Fibroblast of pulmonary artery (primary cell): ENCODE results near the gene RASGRP3.
A peak's percentile ranks its signal among the peaks of the same experiment; 100 is the strongest.
"Not testable (repeated sequence)": the region's sequence is repeated elsewhere in the genome, so short reads cannot be mapped to it uniquely, and the experiment has no call there.

Source experiments
- DNase-seq: peaks from one replicate; pipeline ENCODE4 v3.0.0-alpha.2; 2010; ENCODE audit warnings: low read depth
- H3K4me3 ChIP-seq: replicated peaks from 2 replicates; pipeline ENCODE4 v1.5.1; 2011; ENCODE audit warnings: low read depth, mild to moderate bottlenecking, control low read depth, low read length, moderate library complexity
- TF ChIP-seq, protein P1 (sequence below): IDR thresholded peaks from 2 replicates; pipeline ENCODE4 v1.5.1; 2011; ENCODE audit warnings: mild to moderate bottlenecking, control low read depth, low read length, inconsistent platforms; ENCODE audit errors: missing control alignments

Gene RASGRP3

DNA sequence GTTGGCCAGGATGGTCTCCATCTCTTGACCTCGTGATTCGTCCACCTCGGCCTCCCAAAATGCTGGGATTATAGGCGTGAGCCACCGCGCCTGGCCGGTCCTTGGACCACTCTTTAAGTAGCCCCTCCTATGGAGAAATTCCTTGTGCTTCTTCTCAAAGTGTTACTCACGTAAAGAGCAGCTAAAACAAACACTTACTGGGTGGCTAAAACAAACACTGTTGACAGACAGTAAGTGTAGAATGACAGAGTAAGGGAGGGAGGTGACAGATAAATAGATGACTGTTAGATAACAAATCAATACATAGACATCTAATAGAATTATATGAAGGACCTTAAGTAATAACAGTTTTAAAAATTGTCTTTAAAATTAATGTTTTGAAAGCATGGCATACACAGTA lies 40.9 kb upstream of the RASGRP3 start:
- H3K4me3 ChIP-seq = no peak overlapping the region
- DNase-seq = no peak
- TF ChIP-seq, protein P1, sequence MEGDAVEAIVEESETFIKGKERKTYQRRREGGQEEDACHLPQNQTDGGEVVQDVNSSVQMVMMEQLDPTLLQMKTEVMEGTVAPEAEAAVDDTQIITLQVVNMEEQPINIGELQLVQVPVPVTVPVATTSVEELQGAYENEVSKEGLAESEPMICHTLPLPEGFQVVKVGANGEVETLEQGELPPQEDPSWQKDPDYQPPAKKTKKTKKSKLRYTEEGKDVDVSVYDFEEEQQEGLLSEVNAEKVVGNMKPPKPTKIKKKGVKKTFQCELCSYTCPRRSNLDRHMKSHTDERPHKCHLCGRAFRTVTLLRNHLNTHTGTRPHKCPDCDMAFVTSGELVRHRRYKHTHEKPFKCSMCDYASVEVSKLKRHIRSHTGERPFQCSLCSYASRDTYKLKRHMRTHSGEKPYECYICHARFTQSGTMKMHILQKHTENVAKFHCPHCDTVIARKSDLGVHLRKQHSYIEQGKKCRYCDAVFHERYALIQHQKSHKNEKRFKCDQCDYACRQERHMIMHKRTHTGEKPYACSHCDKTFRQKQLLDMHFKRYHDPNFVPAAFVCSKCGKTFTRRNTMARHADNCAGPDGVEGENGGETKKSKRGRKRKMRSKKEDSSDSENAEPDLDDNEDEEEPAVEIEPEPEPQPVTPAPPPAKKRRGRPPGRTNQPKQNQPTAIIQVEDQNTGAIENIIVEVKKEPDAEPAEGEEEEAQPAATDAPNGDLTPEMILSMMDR = no peak

DNA sequence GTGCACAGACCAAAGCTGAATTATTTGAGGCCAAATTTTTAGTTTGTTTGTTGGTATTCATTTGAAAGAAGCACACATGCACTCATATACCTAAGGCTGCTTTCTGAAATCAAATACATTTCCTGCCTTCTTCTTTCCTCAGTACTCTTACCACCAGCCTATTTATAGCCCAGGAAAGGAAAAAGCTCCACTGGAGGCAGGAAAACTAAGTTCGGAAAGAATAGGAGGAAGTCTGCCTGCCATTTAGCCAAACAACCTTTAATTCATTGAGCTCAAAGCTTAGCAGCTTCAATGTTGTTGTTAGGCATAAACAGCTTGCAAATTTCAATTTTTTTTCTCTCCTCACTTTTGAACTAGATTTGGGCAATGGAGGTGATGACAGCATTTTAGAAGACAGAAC lies 40.4 kb upstream of the RASGRP3 start:
- peak; percentile 53 for DNase-seq
- TF ChIP-seq, protein P1 = no peak
- H3K4me3 ChIP-seq = no peak overlapping the region

DNA sequence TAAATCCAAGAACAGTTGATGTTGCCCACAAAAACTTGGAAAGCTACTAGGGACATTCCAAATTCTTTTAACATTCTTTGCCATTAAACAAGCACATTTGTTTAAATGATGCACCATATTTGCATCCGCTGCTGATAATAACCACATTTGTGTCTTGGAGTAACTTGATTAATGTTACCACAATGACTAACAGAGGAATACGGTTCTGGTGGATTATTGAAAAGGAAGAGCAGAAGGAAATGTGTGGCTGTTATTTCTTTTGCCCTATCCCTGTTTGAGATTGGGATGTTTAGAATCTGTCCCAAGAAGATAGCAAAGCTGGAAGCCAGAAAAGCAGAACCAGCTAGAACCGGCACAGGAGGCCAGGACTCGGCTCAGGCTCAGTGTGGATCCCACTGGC lies 39.2 kb upstream of the RASGRP3 start:
- peak; percentile 88 for DNase-seq
- no peak overlapping the region for H3K4me3 ChIP-seq
- TF ChIP-seq, protein P1 = no peak

DNA sequence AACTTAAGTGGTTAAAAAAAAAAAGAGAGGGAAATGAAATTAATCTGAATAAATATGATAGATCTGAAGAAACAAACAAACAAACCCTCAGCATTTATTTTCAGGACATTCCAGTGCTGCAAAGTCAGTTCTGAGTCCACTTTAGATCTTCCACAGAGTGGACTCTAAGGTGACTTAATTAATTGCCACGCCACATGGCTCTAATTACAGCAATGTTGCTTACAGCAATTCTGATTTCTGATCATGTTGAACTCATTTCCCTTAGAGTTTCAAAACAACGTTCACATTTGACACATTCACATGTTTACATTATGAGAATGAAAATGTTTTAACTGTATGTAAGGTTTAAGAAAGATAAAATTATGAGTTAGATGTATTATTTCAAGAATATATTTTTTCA lies 38.6 kb upstream of the RASGRP3 start:
- TF ChIP-seq, protein P1 = no peak
- H3K4me3 ChIP-seq = no peak overlapping the region
- no peak for DNase-seq

DNA sequence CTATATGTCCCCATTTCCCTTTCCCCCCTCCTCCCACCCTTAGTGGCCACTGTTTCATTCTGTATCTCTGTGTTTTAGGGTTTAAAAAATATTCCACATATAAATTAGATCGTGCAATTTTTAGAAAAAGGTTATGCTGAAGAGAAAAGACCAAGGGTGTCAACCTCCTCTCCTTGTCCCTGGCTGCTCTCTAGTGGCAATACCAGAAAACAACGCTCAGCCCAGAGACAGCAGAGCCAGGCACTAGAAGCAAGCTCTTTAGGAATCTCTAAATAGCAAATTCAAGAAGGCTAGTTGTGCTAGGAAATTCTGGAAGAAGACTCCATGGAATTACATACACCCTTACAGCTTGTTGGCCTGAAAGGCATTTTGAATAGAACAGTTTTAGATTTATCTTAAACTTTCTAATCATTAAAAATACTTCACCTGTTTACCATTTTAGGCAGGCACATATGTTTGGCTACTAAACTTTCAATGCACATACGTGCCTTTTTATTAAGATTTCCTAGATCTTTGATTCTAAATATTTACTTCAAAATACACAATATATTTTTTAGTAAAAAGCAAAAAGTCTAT lies 35.1 kb upstream of the RASGRP3 start:
- TF ChIP-seq, protein P1 = peak; percentile 87
- DNase-seq = peak; percentile 84

DNA sequence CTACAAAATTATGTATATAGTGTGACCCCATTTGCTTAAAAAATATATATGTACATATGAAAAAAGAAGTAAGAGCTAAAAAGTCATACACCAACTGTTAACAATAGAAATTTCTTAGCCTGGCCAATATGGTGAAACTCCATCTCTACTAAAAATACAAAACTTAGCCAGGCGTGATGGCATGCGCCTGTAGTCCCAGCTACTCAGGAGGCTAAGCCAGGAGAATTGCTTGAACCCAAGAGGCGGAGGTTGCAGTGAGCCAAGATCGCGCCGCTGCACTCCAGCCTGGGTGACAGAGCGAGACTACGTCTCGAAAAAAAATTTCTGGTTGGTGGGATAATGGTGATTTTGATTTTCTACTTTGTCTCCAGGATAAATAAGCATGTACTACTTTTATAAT lies 34.4 kb upstream of the RASGRP3 start:
- not testable (repeated sequence) for DNase-seq, H3K4me3 ChIP-seq

More for the DNA sequence above, 35.1 kb upstream of the RASGRP3 start:
- no peak overlapping the region for H3K4me3 ChIP-seq

DNA sequence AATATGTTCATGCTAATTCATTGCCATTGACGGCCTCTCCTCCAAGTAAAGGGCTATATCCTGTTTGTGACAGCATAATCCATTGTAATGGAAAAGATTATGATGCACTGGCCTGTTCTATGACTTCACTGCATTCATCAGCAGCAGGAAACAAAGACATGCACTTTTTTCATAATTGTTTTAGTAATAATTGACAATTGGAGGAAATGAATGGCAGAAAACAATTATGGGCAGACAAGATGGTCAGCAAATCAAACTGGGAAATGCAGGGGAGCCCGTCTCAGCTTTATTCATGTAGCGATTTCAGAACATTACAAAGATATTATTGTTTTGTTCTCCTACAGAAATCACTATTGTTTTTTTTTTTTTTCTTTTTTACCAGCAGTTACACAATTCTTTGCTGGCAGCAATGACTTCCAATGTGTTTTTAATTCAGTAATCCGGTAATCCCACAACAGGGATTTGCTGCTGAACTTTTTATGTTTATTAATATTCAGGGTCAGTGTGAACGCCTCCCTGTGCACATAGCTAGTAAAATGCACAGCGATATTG lies 33.8 kb upstream of the RASGRP3 start:
- H3K4me3 ChIP-seq = no peak overlapping the region
- peak; percentile 74 for DNase-seq
- TF ChIP-seq, protein P1 = no peak
